ENCODE data around the gene RPRD1B. TPM values are rescaled to one million over a fixed set of nuclear protein-coding genes. Genes with fewer than 3 reads are reported as not detected.

Gene RPRD1B, protein sequence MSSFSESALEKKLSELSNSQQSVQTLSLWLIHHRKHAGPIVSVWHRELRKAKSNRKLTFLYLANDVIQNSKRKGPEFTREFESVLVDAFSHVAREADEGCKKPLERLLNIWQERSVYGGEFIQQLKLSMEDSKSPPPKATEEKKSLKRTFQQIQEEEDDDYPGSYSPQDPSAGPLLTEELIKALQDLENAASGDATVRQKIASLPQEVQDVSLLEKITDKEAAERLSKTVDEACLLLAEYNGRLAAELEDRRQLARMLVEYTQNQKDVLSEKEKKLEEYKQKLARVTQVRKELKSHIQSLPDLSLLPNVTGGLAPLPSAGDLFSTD
- 96.8 TPM for total RNA-seq (ENCODE audit: insufficient read depth, low replicate concordance)

DNA sequence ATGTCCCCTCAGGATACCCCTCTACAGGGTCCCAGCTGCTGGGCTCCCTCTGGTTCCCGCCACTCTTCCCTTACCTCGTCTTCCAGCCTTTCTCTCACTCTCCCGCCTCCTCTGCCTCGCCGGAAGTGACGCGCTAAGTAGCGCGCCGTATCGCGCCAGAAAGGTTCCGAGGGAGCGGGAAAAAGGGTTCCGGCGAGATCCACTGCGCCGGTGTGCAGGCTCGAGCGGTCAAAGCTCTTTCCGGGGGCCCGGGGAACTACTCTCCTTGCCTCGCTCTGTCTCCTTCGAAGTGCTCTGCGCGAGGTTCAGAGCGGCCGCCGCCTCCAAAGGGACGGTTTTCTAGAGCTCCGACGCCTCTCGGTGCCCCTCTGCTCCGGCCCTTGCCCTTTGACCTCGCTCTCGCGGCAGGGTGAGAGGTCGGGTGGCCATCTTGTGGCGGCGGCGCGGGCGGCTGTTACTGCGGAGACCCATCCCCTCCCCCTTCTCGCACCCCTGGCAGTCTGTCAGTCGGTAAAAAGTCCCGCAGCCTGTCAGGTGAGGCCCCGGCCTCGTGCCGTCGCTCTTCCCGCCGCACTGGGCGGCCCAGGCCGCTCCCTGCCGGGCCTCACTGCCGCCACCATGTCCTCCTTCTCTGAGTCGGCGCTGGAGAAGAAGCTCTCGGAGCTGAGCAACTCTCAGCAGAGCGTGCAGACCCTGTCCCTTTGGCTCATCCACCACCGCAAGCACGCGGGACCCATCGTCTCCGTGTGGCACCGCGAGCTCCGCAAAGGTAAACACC lies at the start of gene RPRD1B, which contains the start of gene TTI1:
TSS of gene RPRD1B (plus strand) at position 417 of the 778 bp plus-strand sequence. CDS start at position 619, 202 bp downstream.
TSS of gene TTI1 (minus strand) at position 127 of the 778 bp plus-strand sequence. CDS start 19,640 bp downstream, outside the sequence.
- peak; percentile 97 for DNase-seq (ENCODE audit: low spot score)

GRCh38 chr20:37984018-37984785 lies 49.3 kb upstream of the RPRD1B start:
- DNase-seq (ENCODE audit: low spot score) = peak; percentile 32

GRCh38 chr20:37986044-37986858 lies 47.3 kb upstream of the RPRD1B start:
- DNase-seq (ENCODE audit: low spot score) = peak; percentile 66

GRCh38 chr20:37986873-37987601 lies 46.5 kb upstream of the RPRD1B start:
- DNase-seq (ENCODE audit: low spot score) = peak; percentile 57

- DNase-seq (ENCODE audit: low spot score) = peak; percentile 61
Observed at GRCh38 chr20:37987602-37988290, 45.8 kb upstream of the RPRD1B start.

DNA sequence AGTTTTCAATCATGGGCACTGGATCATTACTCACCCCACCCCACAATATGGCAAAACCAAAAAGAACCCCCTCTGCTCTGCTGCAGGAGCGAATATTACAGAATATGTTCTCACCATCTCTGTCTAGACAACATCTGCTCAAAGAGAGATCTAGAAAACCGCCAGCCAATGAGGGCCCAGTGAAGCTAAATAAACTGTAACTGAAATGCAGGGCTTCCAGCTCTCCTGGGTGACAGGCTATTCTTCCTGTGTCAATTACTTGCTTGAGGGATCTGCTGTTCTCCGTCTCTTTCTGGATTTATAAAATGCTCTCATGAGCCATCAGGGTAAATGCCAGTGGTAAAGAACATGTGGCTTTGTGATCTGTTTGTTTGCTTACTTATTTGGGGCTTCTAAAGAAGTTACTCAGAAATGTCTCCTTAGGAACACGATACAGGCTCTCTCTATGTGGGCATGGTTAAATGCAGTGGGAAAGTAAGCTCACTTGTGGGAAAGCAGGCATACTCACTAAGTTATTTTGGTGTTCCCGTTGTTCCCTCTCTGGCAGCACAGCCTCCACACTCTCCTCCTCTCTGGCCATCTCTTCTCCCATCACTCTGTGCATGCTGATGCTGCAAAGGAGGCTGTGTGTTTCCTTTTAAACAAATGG lies 45.1 kb upstream of the RPRD1B start:
- DNase-seq (ENCODE audit: low spot score) = no peak

- peak; percentile 16 for DNase-seq (ENCODE audit: low spot score)
Observed at GRCh38 chr20:37989601-37990295, 43.8 kb upstream of the RPRD1B start.

DNA sequence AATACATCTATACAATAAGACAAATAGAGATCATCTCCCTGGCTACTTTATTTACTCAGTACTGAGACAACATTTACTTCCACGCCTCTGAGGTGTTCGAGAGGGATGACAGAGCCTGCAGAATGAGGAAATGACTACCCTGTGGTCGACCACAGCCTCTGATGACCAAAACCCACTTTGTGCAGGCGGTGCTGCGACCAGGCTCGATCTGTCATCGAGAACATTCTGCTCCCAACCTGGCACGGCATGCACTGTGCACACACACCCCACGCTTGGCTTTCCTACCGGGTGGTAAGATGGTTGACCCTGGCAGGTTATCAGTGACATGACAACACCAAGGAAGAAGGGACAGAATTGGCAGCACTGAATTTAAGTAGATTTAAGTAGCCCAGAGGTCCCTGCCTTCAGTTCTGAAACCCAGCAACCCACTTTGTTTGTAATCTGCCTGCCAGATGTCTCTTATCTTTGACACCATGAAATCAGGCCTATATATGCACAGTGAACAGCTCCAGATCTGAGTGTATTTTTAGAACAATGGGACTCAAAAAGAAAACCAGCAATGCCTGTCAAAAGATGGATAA lies 42.9 kb upstream of the RPRD1B start:
- peak; percentile 72 for DNase-seq (ENCODE audit: low spot score)

GRCh38 chr20:37991157-37991866 lies 42.2 kb upstream of the RPRD1B start:
- no peak for DNase-seq (ENCODE audit: low spot score)

- DNase-seq (ENCODE audit: low spot score) = no peak
Observed at GRCh38 chr20:37991908-37992307, 41.6 kb upstream of the RPRD1B start.

DNA sequence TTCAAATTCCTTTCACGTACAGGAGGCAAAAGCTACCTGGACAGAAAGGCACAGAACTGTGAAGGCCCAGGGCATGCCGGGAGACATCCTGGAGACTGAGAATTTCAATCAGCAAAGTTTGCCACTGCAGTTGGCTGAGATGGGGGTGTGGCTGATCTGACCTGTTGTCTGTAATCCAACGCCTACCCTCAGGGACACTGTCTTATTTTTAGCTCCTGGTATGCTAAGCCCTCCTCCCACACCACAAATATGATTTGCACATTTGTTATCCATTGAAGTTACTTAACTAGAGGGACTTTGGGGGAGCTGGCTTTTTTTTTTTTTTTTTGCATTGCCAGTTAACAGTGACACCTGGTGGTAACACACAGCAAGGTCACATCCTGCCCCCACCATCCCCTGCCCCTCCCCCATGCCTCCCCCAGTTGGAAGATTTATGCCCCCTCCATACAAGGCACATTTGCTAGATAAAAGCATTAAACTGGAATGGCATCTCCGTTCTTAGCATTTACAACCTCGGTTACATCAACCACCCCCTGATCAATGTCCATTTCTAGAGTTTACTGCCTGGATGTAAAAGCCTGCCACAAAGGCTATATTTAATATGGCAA lies 40.6 kb upstream of the RPRD1B start:
- DNase-seq (ENCODE audit: low spot score) = peak; percentile 76

GRCh38 chr20:37994512-37994911 lies 39.0 kb upstream of the RPRD1B start:
- no peak for DNase-seq (ENCODE audit: low spot score)

GRCh38 chr20:37995856-37996605 lies 37.5 kb upstream of the RPRD1B start:
- no peak for DNase-seq (ENCODE audit: low spot score)

DNA sequence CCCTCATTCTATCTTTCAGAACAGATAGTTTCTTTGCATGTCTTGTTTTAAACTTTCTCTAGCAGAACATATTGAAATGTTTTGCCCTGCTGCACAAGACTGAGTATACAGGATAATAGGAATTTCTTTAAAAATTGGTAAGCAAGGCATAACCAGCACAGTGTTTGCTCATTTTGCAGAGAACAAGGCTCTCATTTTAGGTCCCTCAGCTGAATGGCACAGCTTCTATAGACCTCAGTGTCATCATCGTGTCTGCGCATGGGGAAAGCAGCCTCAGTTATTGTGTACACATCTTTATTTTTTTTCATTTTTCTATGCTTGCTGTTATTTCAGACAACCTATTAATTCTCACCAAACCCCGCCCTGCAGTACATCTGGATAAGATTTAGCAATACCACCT lies 36.0 kb upstream of the RPRD1B start:
- no peak for DNase-seq (ENCODE audit: low spot score)

GRCh38 chr20:37999526-38000263 lies 33.9 kb upstream of the RPRD1B start:
- DNase-seq (ENCODE audit: low spot score) = no peak

GRCh38 chr20:38000293-38000692 lies 33.3 kb upstream of the RPRD1B start:
- DNase-seq (ENCODE audit: low spot score) = no peak
